H9 (cell line): Measurements from ENCODE around the gene KRT84. TPM values are rescaled to one million over a fixed set of nuclear protein-coding genes. Genes with fewer than 3 reads are reported as not detected.
A peak's percentile ranks its signal among the peaks of the same experiment; 100 is the strongest.

Experiments used
- DNase-seq: peaks from one replicate; pipeline ENCODE4 v3.0.0-alpha.2; 2017
- H2AFZ ChIP-seq: one replicate; pipeline ENCODE4 v1.6.1; 2013; ENCODE audit warnings: mild to moderate bottlenecking, low read length, control low read depth, moderate library complexity
- H2AK5ac ChIP-seq: 2 replicates; pipeline ENCODE4 v1.6.1; 2013; ENCODE audit warnings: low read length, control low read depth, mixed read lengths; ENCODE audit not compliant: insufficient read length
- H2BK120ac ChIP-seq: one replicate; pipeline ENCODE4 v1.6.1; 2013; ENCODE audit warnings: low read depth, mild to moderate bottlenecking, low read length, control low read depth, inconsistent platforms; ENCODE audit not compliant: poor library complexity, severe bottlenecking
- H2BK12ac ChIP-seq: 2 replicates; pipeline ENCODE4 v1.6.1; 2013; ENCODE audit warnings: low read length, control low read depth, mixed read lengths, low read depth; ENCODE audit not compliant: insufficient read length
- H2BK15ac ChIP-seq: 2 replicates; pipeline ENCODE4 v1.6.1; 2013; ENCODE audit warnings: low read depth, low read length, control low read depth
- H2BK20ac ChIP-seq: one replicate; pipeline ENCODE4 v1.6.1; 2013; ENCODE audit warnings: low read depth, mild to moderate bottlenecking, low read length, control low read depth, inconsistent platforms; ENCODE audit not compliant: poor library complexity, severe bottlenecking
- H2BK5ac ChIP-seq: 2 replicates; pipeline ENCODE4 v1.6.1; 2013; ENCODE audit warnings: low read length, control low read depth, mixed read lengths; ENCODE audit not compliant: insufficient read length
- H3K14ac ChIP-seq: 2 replicates; pipeline ENCODE4 v1.6.1; 2013; ENCODE audit warnings: low read length, control low read depth; ENCODE audit not compliant: insufficient read depth
- H3K18ac ChIP-seq: 2 replicates; pipeline ENCODE4 v1.6.1; 2013; ENCODE audit warnings: low read depth, mild to moderate bottlenecking, mixed read lengths, low read length, control low read depth; ENCODE audit not compliant: insufficient read length
- H3K23ac ChIP-seq: 2 replicates; pipeline ENCODE4 v1.6.1; 2013; ENCODE audit warnings: low read length, control low read depth, mixed read lengths, low read depth; ENCODE audit not compliant: insufficient read length
- H3K23me2 ChIP-seq: 2 replicates; pipeline ENCODE4 v1.6.1; 2013; ENCODE audit warnings: low read depth, mild to moderate bottlenecking, mixed read lengths, low read length, control low read depth; ENCODE audit not compliant: insufficient read length, poor library complexity, severe bottlenecking
- H3K27ac ChIP-seq: 2 replicates; pipeline ENCODE4 v1.5.1; 2013; ENCODE audit warnings: low read length, control low read depth, mixed read lengths, low read depth; ENCODE audit not compliant: insufficient read length
- H3K27me3 ChIP-seq: 2 replicates; pipeline ENCODE4 v1.6.1; 2013; ENCODE audit warnings: low read length, control low read depth, inconsistent platforms; ENCODE audit not compliant: insufficient read depth
- H3K4ac ChIP-seq: 2 replicates; pipeline ENCODE4 v1.6.1; 2013; ENCODE audit warnings: low read depth, mild to moderate bottlenecking, control low read depth, inconsistent platforms, low read length, moderate library complexity
- H3K4me1 ChIP-seq: 2 replicates; pipeline ENCODE4 v1.6.1; 2013; ENCODE audit warnings: low read length, control low read depth, inconsistent platforms; ENCODE audit not compliant: insufficient read depth
- H3K4me2 ChIP-seq: 2 replicates; pipeline ENCODE4 v1.6.1; 2013; ENCODE audit warnings: low read length, control low read depth, mixed read lengths; ENCODE audit not compliant: insufficient read length, insufficient read depth
- H3K56ac ChIP-seq: 2 replicates; pipeline ENCODE4 v1.6.1; 2013; ENCODE audit warnings: low read depth, mild to moderate bottlenecking, mixed read lengths, low read length, control low read depth; ENCODE audit not compliant: insufficient read length
- H3K79me1 ChIP-seq: 2 replicates; pipeline ENCODE4 v1.6.1; 2013; ENCODE audit warnings: low read depth, mild to moderate bottlenecking, moderate library complexity, low read length, control low read depth, inconsistent platforms; ENCODE audit not compliant: insufficient read depth, poor library complexity, severe bottlenecking
- H3K79me2 ChIP-seq: 2 replicates; pipeline ENCODE4 v1.6.1; 2013; ENCODE audit warnings: low read length, control low read depth, inconsistent platforms; ENCODE audit not compliant: insufficient read depth
- H3K9ac ChIP-seq: 2 replicates; pipeline ENCODE4 v1.6.1; 2013; ENCODE audit warnings: low read length, control low read depth, mixed read lengths; ENCODE audit not compliant: insufficient read length; ENCODE audit errors: extremely low read depth
- H3K9me3 ChIP-seq: one replicate; pipeline ENCODE4 v1.6.1; 2013; ENCODE audit warnings: low read depth, low read length, inconsistent platforms; ENCODE audit not compliant: control insufficient read depth
- H3T11ph ChIP-seq: one replicate; pipeline ENCODE4 v1.6.1; 2013; ENCODE audit warnings: mild to moderate bottlenecking, low read length, control low read depth, inconsistent platforms
- H4K20me1 ChIP-seq: one replicate; pipeline ENCODE4 v1.6.1; 2013; ENCODE audit not compliant: control insufficient read depth, insufficient read length, insufficient read depth
- H4K5ac ChIP-seq: 2 replicates; pipeline ENCODE4 v1.6.1; 2013; ENCODE audit warnings: low read depth, mild to moderate bottlenecking, mixed read lengths, low read length, control low read depth; ENCODE audit not compliant: insufficient read length
- H4K8ac ChIP-seq: replicated peaks from 2 replicates; pipeline ENCODE4 v1.6.1; 2013; ENCODE audit warnings: low read length, control low read depth, mixed read lengths, low read depth; ENCODE audit not compliant: insufficient read length
- H4K91ac ChIP-seq: 2 replicates; pipeline ENCODE4 v1.6.1; 2013; ENCODE audit warnings: low read depth, mild to moderate bottlenecking, moderate library complexity, mixed read lengths, low read length, control low read depth; ENCODE audit not compliant: insufficient read length
- H3K27ac Mint-ChIP-seq, 3 experiments: 2 replicates in 2 of 3; 3 replicates in 1 of 3; pipeline ENCODE4 v1.8.0; 2020 to 2021; ENCODE audit warnings: mixed read lengths in 3 of 3, mild to moderate bottlenecking in 1 of 3, moderate library complexity in 1 of 3
- H3K27me3 Mint-ChIP-seq: 2 replicates; pipeline ENCODE4 v1.8.0; 2021; ENCODE audit warnings: low read depth, mild to moderate bottlenecking, moderate library complexity, mixed read lengths
- H3K36me3 Mint-ChIP-seq, 3 experiments: 2 replicates in 2 of 3; 3 replicates in 1 of 3; pipeline ENCODE4 v1.8.0; 2020 to 2021; ENCODE audit warnings: low read depth in 3 of 3, mixed read lengths in 3 of 3; ENCODE audit not compliant: insufficient read depth in 1 of 3
- H3K4me1 Mint-ChIP-seq, 2 experiments: 2 replicates each; pipeline ENCODE4 v1.8.0; 2020; ENCODE audit warnings: mixed read lengths in 2 of 2
- H3K4me3 Mint-ChIP-seq, 2 experiments: 2 replicates in 1 of 2; 3 replicates in 1 of 2; pipeline ENCODE4 v1.8.0; 2020 to 2021; ENCODE audit warnings: mild to moderate bottlenecking in 2 of 2, mixed read lengths in 2 of 2, moderate library complexity in 1 of 2
- H3K9me3 Mint-ChIP-seq, 2 experiments: 2 replicates in 1 of 2; 3 replicates in 1 of 2; pipeline ENCODE4 v1.8.0; 2020; ENCODE audit warnings: mild to moderate bottlenecking in 2 of 2, mixed read lengths in 2 of 2, moderate library complexity in 1 of 2
- CTCF ChIP-seq: fragments of 200-600 bp; sonication (generic); conservative IDR thresholded peaks from 3 replicates; pipeline ENCODE4 v1.8.0; 2021; ENCODE audit warnings: antibody characterized with exemption, mild to moderate bottlenecking
- WGBS: extraction: QIAGEN DNeasy Blood & Tissue Kit; methylation state at CpG from one replicate; pipeline ENCODE4 v1.1.7; 2013; ENCODE audit warnings: missing lambda C conversion rate, low lambda C conversion rate, mixed read lengths; ENCODE audit not compliant: insufficient read length; ENCODE audit errors: extremely low coverage; 5-methylcytosine and 5-hydroxymethylcytosine counted together
- total RNA-seq: library from RNA; stranded (reverse); gene quantifications from 2 replicates; pipeline ENCODE4 v1.2.1, GENCODE V29; 2021

The KRT84 gene
- total RNA-seq, 1 experiment from 2014 or later = not detected

GRCh38 chr12:52426034-52426433, 40.6 kb upstream of the KRT84 start:
- Histone ChIP-seq H3K56ac (no peak overlapping the region), H2AK5ac (no peak overlapping the region), H2AFZ (no peak overlapping the region), H3K9me3 (no peaks in the 10 kb centered on the region), H3K14ac (no peak overlapping the region), H3K4ac (no peak overlapping the region), H2BK12ac (no peak overlapping the region), H2BK5ac (no peak overlapping the region), H3T11ph (no peak overlapping the region), H3K23ac (no peak overlapping the region), H3K9ac (no peak overlapping the region), H3K79me1 (no peaks in the 10 kb centered on the region), H2BK20ac (no peak overlapping the region), H4K8ac (no peak overlapping the region), H2BK120ac (no peak overlapping the region), H4K5ac (no peak overlapping the region), H3K27me3 (no peaks in the 10 kb centered on the region), H4K20me1 (no peaks in the 10 kb centered on the region), H3K4me2 (no peak overlapping the region), H3K4me1 (no peaks in the 10 kb centered on the region), H3K18ac (no peak overlapping the region), H3K27ac (no peak overlapping the region), H2BK15ac (no peak overlapping the region), H3K79me2 (peaks cover 2% of the 10 kb centered on the region; the same call in 1 of the 2 replicates), H3K23me2 (no peaks in the 10 kb centered on the region), H4K91ac (no peak overlapping the region)
- Mint-ChIP-seq H3K27ac (peak overlapping the region in 1 of 3 experiments; percentile 68; a peak in 2 of 7 replicates), H3K4me3 (no peak overlapping the region), H3K4me1 (peaks cover 9 to 13% of the 10 kb centered on the region in 2 experiments; a peak in 3 of 4 replicates), H3K9me3 (no peaks in the 10 kb centered on the region), H3K27me3 (peaks cover 33% of the 10 kb centered on the region), H3K36me3 (no peaks in the 10 kb centered on the region)
- no CpG with 5 or more reads among the region's 2 CpGs for WGBS
- TF ChIP-seq CTCF = no peak
- DNase-seq = no peak
